HL-60 (cell line): ENCODE measurements around the gene RYR3.

Experiments used
- DNase-seq, 2 experiments: peaks; one replicate each; pipeline ENCODE4 v3.0.0-alpha.2; 2010 to 2020; ENCODE audit warnings: low read depth in 1 of 2, low spot score in 1 of 2
- H3K27ac ChIP-seq: fragments of 250-450 bp; sonication (Bioruptor Pico); replicated peaks from 2 replicates; pipeline ENCODE4 v1.5.1; 2020; ENCODE audit warnings: mild to moderate bottlenecking, moderate library complexity
- H3K27me3 ChIP-seq: fragments of 250-450 bp; sonication (Bioruptor Pico); 2 replicates; pipeline ENCODE4 v1.5.1; 2021; ENCODE audit warnings: mild to moderate bottlenecking, moderate library complexity; ENCODE audit not compliant: insufficient read depth, poor library complexity, severe bottlenecking
- H3K4me3 ChIP-seq: replicated peaks from 2 replicates; pipeline ENCODE4 v1.5.1; 2011; ENCODE audit warnings: mild to moderate bottlenecking, control low read depth, low read length; ENCODE audit not compliant: insufficient read depth
- CTCF ChIP-seq: IDR thresholded peaks from one replicate; pipeline ENCODE4 v1.5.1; 2011; ENCODE audit warnings: low read length, control low read depth, inconsistent platforms; ENCODE audit not compliant: insufficient read depth
- GABPA ChIP-seq: IDR thresholded peaks from 2 replicates; pipeline ENCODE4 v1.6.1; 2012; ENCODE audit warnings: low read depth
- POLR2AphosphoS5 ChIP-seq: IDR thresholded peaks from 2 replicates; pipeline ENCODE4 v1.6.1; 2012; ENCODE audit warnings: low read depth
- REST ChIP-seq: IDR thresholded peaks from 2 replicates; pipeline ENCODE4 v1.6.1; 2012; ENCODE audit warnings: low read depth; ENCODE audit not compliant: insufficient replicate concordance
- SPI1 ChIP-seq: IDR thresholded peaks from 2 replicates; pipeline ENCODE4 v1.6.1; 2012; ENCODE audit warnings: low read depth, mild to moderate bottlenecking, borderline replicate concordance

The RYR3 gene

GRCh38 chr15:33304924-33305323, 5.8 kb upstream of the RYR3 start:
- H3K27ac ChIP-seq, result no peak overlapping the region
- DNase-seq, result no peak
- TF ChIP-seq POLR2AphosphoS5 (no peak), GABPA (no peak), REST (no peak), CTCF (no peak), SPI1 (no peak)

GRCh38 chr15:33309602-33310276, 1.0 kb upstream of the RYR3 start:
- TF ChIP-seq CTCF (no peak), SPI1 (peak; percentile 6; the same call in 1 of the 2 replicates)
- peak in 1 of 2 experiments; percentile 5 for DNase-seq
- H3K4me3 ChIP-seq, result no peak overlapping the region
- H3K27ac ChIP-seq, result no peak overlapping the region
- H3K27me3 ChIP-seq, result peaks cover 26% of the 10 kb centered on the region

More at GRCh38 chr15:33304924-33305323, 5.8 kb upstream of the RYR3 start:
- Histone ChIP-seq H3K4me3 (no peak overlapping the region), H3K27me3 (peaks cover 9% of the 10 kb centered on the region)

- no peak for TF ChIP-seq SPI1
- TF ChIP-seq POLR2AphosphoS5, result no peak
- TF ChIP-seq CTCF, result no peak
- TF ChIP-seq GABPA, result no peak
- TF ChIP-seq REST, result no peak
- no peak overlapping the region for H3K4me3 ChIP-seq
- DNase-seq, result no peak
- no peak overlapping the region for H3K27ac ChIP-seq
- peaks cover 20% of the 10 kb centered on the region for H3K27me3 ChIP-seq
Observed at GRCh38 chr15:33311312-33311971, 675 bp downstream of the RYR3 start.
